GM12873 (cell line): ENCODE measurements around the gene VAT1.

ENCODE experiments used
- TF ChIP-seq, protein P1 (sequence below): IDR thresholded peaks from 2 replicates; pipeline ENCODE4 v1.5.1; 2012; ENCODE audit warnings: low read depth, mild to moderate bottlenecking, moderate library complexity, low read length, control low read depth; ENCODE audit not compliant: insufficient read depth; ENCODE audit errors: missing control alignments

VAT1 gene

DNA sequence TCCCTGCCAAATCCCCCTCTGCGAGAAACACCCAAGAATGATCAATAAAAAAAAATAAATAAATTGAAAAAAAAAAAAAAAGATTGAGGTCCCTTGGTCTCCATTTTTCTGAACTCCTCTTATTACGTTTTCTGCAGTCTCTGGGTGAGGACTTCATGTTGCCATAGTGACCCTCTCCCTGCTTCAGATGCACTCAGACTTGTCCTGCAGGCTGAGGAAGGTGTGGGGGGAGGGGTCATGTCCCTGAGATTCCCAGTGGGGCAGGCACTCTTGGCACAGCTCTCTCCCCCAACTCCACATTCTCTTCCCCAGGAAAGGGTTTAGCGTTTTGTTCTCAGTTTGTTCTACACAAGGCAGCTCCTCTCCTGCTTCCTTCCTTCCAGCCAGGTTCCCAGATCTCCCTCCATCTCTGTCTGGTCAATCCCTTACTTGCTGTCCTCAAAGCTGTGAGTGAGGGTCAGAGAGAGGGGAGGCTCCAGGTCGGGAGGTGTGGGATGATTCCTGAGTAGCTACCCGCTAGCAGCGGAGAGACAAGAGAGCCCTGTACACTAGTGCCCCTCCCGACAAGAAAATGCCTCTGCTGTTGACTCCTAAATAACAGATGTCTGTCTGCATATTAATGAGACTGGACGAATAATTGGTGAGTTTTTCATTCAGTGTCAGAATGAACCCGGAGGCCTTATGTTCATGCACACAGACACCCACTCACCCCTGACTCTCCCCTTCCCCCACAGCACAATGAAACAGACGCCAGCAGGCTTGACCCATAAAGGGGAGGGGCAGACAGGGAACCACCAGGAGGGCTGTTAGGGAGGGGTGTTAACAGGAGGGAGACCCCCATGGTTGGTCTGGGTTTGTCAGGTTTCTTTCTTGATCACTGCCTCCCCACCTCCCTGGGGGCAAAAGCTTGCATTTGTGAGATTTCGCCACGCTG lies 12.0 kb upstream of the VAT1 start:
- TF ChIP-seq, protein P1, sequence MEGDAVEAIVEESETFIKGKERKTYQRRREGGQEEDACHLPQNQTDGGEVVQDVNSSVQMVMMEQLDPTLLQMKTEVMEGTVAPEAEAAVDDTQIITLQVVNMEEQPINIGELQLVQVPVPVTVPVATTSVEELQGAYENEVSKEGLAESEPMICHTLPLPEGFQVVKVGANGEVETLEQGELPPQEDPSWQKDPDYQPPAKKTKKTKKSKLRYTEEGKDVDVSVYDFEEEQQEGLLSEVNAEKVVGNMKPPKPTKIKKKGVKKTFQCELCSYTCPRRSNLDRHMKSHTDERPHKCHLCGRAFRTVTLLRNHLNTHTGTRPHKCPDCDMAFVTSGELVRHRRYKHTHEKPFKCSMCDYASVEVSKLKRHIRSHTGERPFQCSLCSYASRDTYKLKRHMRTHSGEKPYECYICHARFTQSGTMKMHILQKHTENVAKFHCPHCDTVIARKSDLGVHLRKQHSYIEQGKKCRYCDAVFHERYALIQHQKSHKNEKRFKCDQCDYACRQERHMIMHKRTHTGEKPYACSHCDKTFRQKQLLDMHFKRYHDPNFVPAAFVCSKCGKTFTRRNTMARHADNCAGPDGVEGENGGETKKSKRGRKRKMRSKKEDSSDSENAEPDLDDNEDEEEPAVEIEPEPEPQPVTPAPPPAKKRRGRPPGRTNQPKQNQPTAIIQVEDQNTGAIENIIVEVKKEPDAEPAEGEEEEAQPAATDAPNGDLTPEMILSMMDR: no peak

DNA sequence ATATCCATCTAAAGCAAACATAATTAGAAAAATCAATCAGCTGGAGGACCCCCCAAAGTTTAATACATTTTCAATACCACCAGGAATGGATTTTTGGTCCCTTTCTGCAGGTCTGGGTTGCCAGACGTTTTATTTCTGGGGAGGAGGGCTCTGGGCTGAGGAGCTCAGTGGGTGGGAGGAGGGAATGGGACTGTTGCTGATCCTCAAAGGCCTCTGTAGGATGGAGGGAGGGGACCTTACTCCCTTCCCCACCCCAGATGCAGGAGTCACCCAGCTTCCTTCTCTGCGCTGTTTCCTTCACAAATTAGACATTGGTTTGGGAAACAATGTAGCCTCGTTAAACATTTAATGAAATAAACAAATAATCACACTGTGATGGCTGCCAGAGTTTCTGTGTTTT lies 9.5 kb upstream of the VAT1 start:
- TF ChIP-seq, protein P1: no peak

DNA sequence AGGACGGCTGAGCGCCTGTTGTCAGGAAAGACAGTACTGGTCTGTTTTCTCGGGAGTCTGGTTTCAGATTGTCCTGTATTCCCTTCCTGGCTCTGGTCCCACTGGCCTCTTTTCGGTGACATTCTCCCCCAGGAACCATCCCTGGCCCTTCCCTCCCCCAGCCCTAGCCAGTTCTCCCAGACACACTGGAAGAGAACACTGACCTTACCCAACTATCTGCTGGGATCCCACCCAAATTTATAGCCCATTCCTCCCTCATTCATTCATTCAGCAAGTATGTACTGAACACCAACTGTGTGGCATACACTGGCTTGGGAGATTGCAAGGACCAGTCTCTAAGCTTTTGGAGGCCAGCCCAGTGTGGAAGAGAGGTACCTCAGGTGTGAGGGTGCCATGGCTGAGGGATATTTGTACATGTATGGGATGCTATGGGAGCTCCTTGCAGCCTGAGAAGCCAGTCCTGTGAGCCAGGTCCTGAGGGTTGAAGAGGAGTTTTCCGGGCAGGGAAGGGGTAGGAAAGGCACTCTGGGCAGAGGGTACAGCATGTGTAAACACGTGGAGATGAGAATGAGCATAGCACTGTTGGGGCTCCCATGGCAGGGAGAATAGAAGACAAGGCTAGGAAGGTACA lies 8.1 kb upstream of the VAT1 start:
- TF ChIP-seq, protein P1: no peak

DNA sequence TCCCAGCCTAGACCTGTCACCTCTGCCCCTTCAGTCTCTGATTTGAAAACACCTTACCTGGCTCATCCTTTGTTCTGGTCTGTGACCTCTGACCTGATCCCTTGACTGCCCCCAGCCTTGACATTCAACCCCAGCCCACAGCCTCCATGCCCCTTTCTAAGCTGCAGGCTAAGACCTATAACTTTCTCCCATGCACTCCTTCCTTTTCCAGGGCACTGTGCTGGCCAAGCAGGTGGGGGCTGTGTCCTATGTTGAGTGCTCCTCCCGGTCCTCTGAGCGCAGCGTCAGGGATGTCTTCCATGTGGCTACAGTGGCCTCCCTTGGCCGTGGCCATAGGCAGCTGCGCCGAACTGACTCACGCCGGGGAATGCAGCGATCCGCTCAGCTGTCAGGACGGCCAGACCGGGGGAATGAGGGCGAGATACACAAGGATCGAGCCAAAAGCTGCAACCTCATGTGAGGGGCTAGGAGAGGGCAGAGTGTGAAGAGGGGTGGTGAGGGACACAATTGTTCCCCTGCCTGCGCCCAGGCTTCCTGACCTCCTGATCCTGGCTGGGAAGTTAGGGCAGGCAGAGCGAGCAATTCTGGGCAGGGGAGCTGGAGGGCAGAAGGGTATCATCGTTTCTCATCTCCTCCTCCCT lies 6.2 kb upstream of the VAT1 start:
- TF ChIP-seq, protein P1: no peak

DNA sequence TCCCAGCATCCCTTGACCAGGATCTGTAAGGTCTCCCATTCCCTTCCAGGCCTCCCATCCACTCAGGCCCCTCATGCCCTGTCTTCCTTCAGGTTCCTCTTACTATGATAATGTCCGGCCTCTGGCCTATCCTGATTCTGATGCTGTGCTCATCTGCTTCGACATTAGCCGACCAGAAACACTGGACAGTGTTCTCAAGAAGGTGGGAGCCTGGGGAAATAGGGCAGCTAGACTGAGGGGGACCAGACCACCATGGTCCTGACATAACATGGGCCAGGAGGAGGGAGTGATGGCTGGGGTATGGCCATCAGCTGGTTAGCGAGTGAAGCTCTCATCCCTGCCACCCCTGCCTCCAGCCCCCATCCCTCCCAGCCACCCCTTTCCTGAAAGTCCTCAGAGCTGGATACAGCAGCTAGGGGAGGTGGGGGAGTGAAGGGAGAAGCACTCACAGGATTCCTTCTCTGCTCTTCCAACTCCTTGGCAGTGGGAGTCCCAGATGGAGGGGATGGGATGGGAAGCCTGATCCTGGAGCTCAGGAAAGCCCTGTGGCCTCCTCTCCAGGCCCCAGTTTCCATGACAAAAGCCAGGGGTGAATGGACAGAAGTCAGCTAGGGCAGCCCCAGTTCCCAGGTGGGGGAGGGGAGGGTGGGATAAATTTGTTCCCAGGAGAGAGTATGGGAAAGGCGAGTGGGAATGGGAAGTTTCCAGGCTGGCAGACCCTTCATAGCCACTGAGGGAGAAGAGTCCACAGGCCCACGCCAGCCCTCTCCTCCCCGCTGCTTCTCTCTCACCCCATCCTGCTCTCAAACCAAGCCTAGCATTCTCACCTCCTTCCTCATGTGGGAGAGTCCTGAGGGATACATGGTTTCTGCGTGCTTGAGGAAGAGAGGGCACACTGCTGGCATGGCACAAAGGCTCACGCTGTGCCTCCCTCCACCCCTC lies 5.2 kb upstream of the VAT1 start:
- TF ChIP-seq, protein P1: no peak

DNA sequence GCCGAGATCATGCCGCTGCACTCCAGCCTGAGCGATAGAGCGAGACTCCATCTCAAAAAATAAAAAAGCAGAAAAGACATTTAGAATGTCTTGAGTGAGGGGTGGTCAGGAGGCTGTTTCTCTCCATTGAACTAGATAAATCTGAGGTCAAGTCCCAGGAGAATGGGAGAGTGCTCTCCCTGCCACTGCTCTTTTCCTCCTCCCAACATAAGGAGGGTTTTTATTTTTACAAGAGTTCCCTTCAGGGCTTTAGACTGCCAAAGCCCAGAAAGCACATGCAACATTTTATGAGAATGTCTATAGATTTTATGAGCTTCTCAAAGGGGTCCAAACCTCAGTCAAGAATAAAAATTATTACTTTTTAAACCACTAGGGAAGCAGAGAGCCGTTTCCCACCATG lies 4.4 kb upstream of the VAT1 start:
- TF ChIP-seq, protein P1: no peak
